GM12878 (cell line): Measurements from ENCODE around the gene UBE2G2. TPM values are rescaled to one million over a fixed set of nuclear protein-coding genes. Genes with fewer than 3 reads are reported as not detected.

Source experiments
- ATAC-seq: fragments of 200-7000 bp; cut with Tn5 transposase; 3 replicates; pipeline ENCODE4 v1.9.1; 2020; ENCODE audit warnings: mild to moderate bottlenecking, moderate library complexity
- BruUV-seq: library from RNA; stranded (reverse); fragments of 400-500 nt; replicated peaks from 2 replicates; lab custom pipeline; 2021; lab: Mats Ljungman, UMichigan
- CTCF ChIA-PET: fragments of 300-600 bp; sonication (Branson Sonifier 250); formaldehyde crosslinking; extraction: SDS; loops from one replicate; lab custom pipeline; 2021; ENCODE audit warnings: inconsistent platforms; lab: Yijun Ruan, JAX
- POLR2A ChIA-PET: fragments of 350-600 bp; formaldehyde crosslinking; extraction: SDS; loops from one replicate; lab custom pipeline; 2021; ENCODE audit warnings: inconsistent platforms; lab: Charles Lee
- RAD21 ChIA-PET: fragments of 300-600 bp; sonication (Branson Sonifier 250); formaldehyde crosslinking; loops from one replicate; lab custom pipeline; 2023; ENCODE audit warnings: antibody characterized with exemption; ENCODE audit not compliant: unreplicated experiment; lab: Charles Lee
- SMC1A ChIA-PET: fragments of 300-600 bp; sonication (Branson Sonifier 250); formaldehyde crosslinking; loops from one replicate; lab custom pipeline; 2023; ENCODE audit not compliant: unreplicated experiment, uncharacterized antibody; lab: Charles Lee
- DNase-seq: peaks from one replicate; pipeline ENCODE4 v3.0.0-alpha.2; 2011; ENCODE audit warnings: low read depth, low spot score
- FAIRE-seq: peaks from 3 replicates; lab custom pipeline; 2011; peaks lifted over from hg19 to GRCh38; lab: Jason Lieb, UNC
- H2AFZ ChIP-seq: 2 replicates; pipeline ENCODE4 v1.6.0; 2011; ENCODE audit warnings: low read depth, low read length, control low read depth; ENCODE audit not compliant: control insufficient read depth
- H3K27ac ChIP-seq: 2 replicates; pipeline ENCODE4 v1.5.1; 2011; ENCODE audit warnings: control low read depth; ENCODE audit not compliant: control insufficient read depth, insufficient read depth
- H3K27me3 ChIP-seq, 2 experiments: replicated peaks in 1 of 2; 2 replicates each; pipeline versions ENCODE4 v1.6.0 to v1.6.1; 2011; ENCODE audit warnings: low read length in 1 of 2; ENCODE audit not compliant: control insufficient read depth in 2 of 2, insufficient read depth in 2 of 2
- H3K36me3 ChIP-seq, 2 experiments: 2 replicates each; pipeline ENCODE4 v1.5.1; 2011; ENCODE audit warnings: low read length in 1 of 2; ENCODE audit not compliant: control insufficient read depth in 2 of 2, insufficient read depth in 2 of 2
- H3K4me1 ChIP-seq: 2 replicates; pipeline ENCODE4 v1.6.1; 2011; ENCODE audit warnings: mild to moderate bottlenecking, low read length, moderate library complexity, mixed read lengths; ENCODE audit not compliant: control insufficient read depth, insufficient read depth
- H3K4me2 ChIP-seq: 2 replicates; pipeline ENCODE4 v1.6.0; 2011; ENCODE audit warnings: control low read depth; ENCODE audit not compliant: control insufficient read depth, insufficient read depth
- H3K4me3 ChIP-seq: fragments of 200-600 bp; sonication (generic); 2 replicates; pipeline ENCODE4 v1.5.1; 2016
- H3K79me2 ChIP-seq: 2 replicates; pipeline ENCODE4 v1.6.0; 2011; ENCODE audit warnings: low read length; ENCODE audit not compliant: control insufficient read depth, insufficient read depth
- H3K9ac ChIP-seq: 2 replicates; pipeline ENCODE4 v1.8.0; 2011; ENCODE audit warnings: low read length, control low read depth, mixed read lengths; ENCODE audit not compliant: control insufficient read depth, insufficient read depth
- H3K9me3 ChIP-seq: replicated peaks from 3 replicates; pipeline ENCODE4 v1.5.1; 2011; ENCODE audit warnings: mild to moderate bottlenecking, low read length; ENCODE audit not compliant: control insufficient read depth, insufficient read depth
- H4K20me1 ChIP-seq: 2 replicates; pipeline ENCODE4 v1.6.0; 2011; ENCODE audit not compliant: control insufficient read depth, insufficient read depth
- CHD4 ChIP-seq: fragments of 200-600 bp; sonication (generic); IDR thresholded peaks from 2 replicates; pipeline ENCODE4 v1.6.1; 2016; ENCODE audit warnings: mild to moderate bottlenecking
- IRF4 ChIP-seq: IDR thresholded peaks from 2 replicates; pipeline ENCODE4 v1.6.1; 2011; ENCODE audit warnings: low read depth, low read length
- JUND ChIP-seq: IDR thresholded peaks from 2 replicates; pipeline ENCODE4 v1.6.1; 2012; ENCODE audit warnings: low read depth, mild to moderate bottlenecking, low read length, improper control_type of control experiment, moderate library complexity
- LARP7 ChIP-seq: fragments of 450-650 bp; IDR thresholded peaks from 2 replicates; pipeline ENCODE4 v1.6.1; 2017; ENCODE audit warnings: mild to moderate bottlenecking
- NKRF ChIP-seq: fragments of 450-650 bp; conservative IDR thresholded peaks from 2 replicates; pipeline ENCODE4 v1.6.1; 2017; ENCODE audit warnings: mild to moderate bottlenecking, moderate library complexity
- NR2C1 ChIP-seq: fragments of 450-650 bp; IDR thresholded peaks from 2 replicates; pipeline ENCODE4 v1.6.1; 2017; ENCODE audit warnings: antibody characterized with exemption, mild to moderate bottlenecking, moderate library complexity
- NR2C2 ChIP-seq: IDR thresholded peaks from 2 replicates; pipeline ENCODE4 v1.6.1; 2011; ENCODE audit warnings: borderline replicate concordance, low read depth; ENCODE audit not compliant: control insufficient read depth, insufficient read length
- SMAD1 ChIP-seq: fragments of 450-650 bp; IDR thresholded peaks from 2 replicates; pipeline ENCODE4 v1.6.1; 2018; ENCODE audit warnings: mild to moderate bottlenecking, low read depth; ENCODE audit not compliant: partially characterized antibody
- STAT3 ChIP-seq: IDR thresholded peaks from 2 replicates; pipeline ENCODE4 v1.6.1; 2011; ENCODE audit warnings: low read depth, low read length, improper control_type of control experiment
- TBL1XR1 ChIP-seq: IDR thresholded peaks from 2 replicates; pipeline ENCODE4 v1.6.1; 2012; ENCODE audit warnings: low read depth, low read length, improper control_type of control experiment
- WGBS: methylation state at CpG from one replicate; pipeline ENCODE4 v1.1.6; 2016; ENCODE audit warnings: low lambda C conversion rate; ENCODE audit not compliant: insufficient replicate concordance, insufficient coverage; ENCODE audit errors: missing lambda C conversion rate; 5-methylcytosine and 5-hydroxymethylcytosine counted together
- in situ Hi-C: fragments of 300-500 bp; cut with MboI; formaldehyde crosslinking; loops from 9 replicates; pipeline ENCODE4 v1.14.3; 2018; ENCODE audit warnings: mixed read lengths
- intact Hi-C: fragments of 100-400 bp; cut with micrococcal nuclease; formaldehyde crosslinking; loops from one replicate; pipeline ENCODE4 v1.14.2; 2022; ENCODE audit not compliant: unreplicated experiment
- polyA plus RNA-seq, 11 experiments: library from polyadenylated mRNA; depleted of rRNA in 4 of 11; unstranded in 6 of 11; stranded (reverse) in 5 of 11; fragments of >200 nt; fragmentation: Nextera tagmentation in 4 of 11; fragmentation: Illumina TruSeq in 1 of 11; extraction: Ambion mirVana in 4 of 11; extraction: Trizol in 1 of 11; gene quantifications; 1 replicate in 1 of 11; 2 replicates in 10 of 11; pipeline versions ENCODE4 v1.2.1 to v1.2.3, GENCODE V29; 2011 to 2016; ENCODE audit warnings: inconsistent platforms in 2 of 11, missing spikeins in 2 of 11, low read depth in 1 of 11
- total RNA-seq, 4 experiments: library from RNA; depleted of rRNA in 3 of 4; stranded (reverse); fragments of >200 nt in 3 of 4; fragmentation: Illumina TruSeq in 1 of 4; extraction: Trizol in 1 of 4; gene quantifications; 2 replicates each; pipeline versions ENCODE4 v1.2.1 to v1.2.3, GENCODE V29; 2013 to 2021
- TF ChIP-seq, protein P1 (sequence below): fragments of 450-650 bp; IDR thresholded peaks from 2 replicates; pipeline ENCODE4 v1.6.1; 2017; ENCODE audit warnings: mild to moderate bottlenecking
- TF ChIP-seq, protein P2 (sequence below): fragments of 450-650 bp; IDR thresholded peaks from 2 replicates; pipeline ENCODE4 v1.6.1; 2017; ENCODE audit warnings: mild to moderate bottlenecking, moderate library complexity
- TF ChIP-seq, protein P3 (sequence below): fragments of 450-650 bp; IDR thresholded peaks from 2 replicates; pipeline ENCODE4 v1.6.1; 2018; ENCODE audit warnings: borderline replicate concordance, mild to moderate bottlenecking; ENCODE audit not compliant: partially characterized antibody

Gene UBE2G2
- total and polyA plus RNA-seq, 10 of the 15 experiments (the other 5 are each of a cell fraction or from before 2014, with no cell fraction given): 27.0 to 139 (median 75.9) TPM

DNA sequence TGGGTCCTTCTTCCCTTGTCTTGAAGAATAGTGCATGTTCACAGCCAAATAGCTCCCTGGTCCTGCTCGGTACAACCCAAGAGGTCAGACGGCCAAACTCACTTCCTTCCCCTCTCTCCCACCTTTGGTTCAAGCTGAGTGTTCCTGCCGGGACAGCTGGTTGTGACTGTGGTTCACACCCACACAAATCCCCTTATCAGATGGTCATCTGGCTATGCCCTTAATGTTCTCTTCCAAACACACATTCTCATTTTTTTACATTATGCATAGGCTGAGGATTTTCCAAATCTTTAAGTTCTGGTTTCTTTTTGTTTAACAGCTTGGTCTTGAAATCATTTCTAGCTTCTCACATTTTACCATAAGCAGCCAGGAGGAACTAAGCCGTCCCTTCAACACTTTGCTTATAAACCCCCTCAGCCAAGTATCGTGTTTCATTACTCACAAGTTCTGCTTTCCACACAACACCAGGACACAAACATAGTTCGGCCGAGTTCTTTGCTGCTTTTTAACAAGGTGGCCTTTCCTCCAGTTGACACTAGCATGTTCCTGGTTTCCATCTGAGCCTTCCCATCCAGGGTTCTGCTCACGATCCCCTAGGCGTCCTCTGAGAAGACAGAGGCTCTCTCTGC is 70.6 kb downstream of the UBE2G2 start:
- Histone ChIP-seq H3K27me3 (no peaks in the 10 kb centered on the region; a peak in 1 of 4 replicates), H3K36me3 (no peaks in the 10 kb centered on the region), H3K9ac (no peak overlapping the region), H3K4me2 (no peak overlapping the region), H3K79me2 (no peaks in the 10 kb centered on the region), H3K4me1 (no peaks in the 10 kb centered on the region), H2AFZ (no peak overlapping the region), H4K20me1 (no peaks in the 10 kb centered on the region), H3K9me3 (no peaks in the 10 kb centered on the region), H3K27ac (no peak overlapping the region), H3K4me3 (no peak overlapping the region)
- in situ Hi-C loops (no loop called here), intact Hi-C loops (no loop called here)
- ChIA-PET SMC1A (interaction anchor here (2.0 kb wide), 1 partner anchor 11 kb away, joined by 7 read pairs; no protein-coding TSS in a partner anchor), CTCF (interaction anchor here (0.9 kb wide), 2 partner anchors 11 to 62 kb away, joined by 3 to 4 read pairs; no protein-coding TSS in a partner anchor), POLR2A (interaction anchor here (0.6 kb wide), 1 partner anchor 71 kb away, joined by 3 read pairs; no protein-coding TSS in a partner anchor), RAD21 (interaction anchor here (1.7 kb wide), 1 partner anchor 62 kb away, joined by 3 read pairs; no protein-coding TSS in a partner anchor)
- BruUV-seq: no TSS peak
- FAIRE-seq (no peak), DNase-seq (no peak), ATAC-seq (no peak)
- WGBS: 11% methylated on average over 9 of the region's 9 CpGs
- TF ChIP-seq CHD4 (no peak), NKRF (no peak), SMAD1 (no peak), JUND (no peak), LARP7 (no peak), NR2C2 (no peak), STAT3 (no peak), NR2C1 (no peak), IRF4 (no peak), TBL1XR1 (no peak)
- TF ChIP-seq, protein P1, sequence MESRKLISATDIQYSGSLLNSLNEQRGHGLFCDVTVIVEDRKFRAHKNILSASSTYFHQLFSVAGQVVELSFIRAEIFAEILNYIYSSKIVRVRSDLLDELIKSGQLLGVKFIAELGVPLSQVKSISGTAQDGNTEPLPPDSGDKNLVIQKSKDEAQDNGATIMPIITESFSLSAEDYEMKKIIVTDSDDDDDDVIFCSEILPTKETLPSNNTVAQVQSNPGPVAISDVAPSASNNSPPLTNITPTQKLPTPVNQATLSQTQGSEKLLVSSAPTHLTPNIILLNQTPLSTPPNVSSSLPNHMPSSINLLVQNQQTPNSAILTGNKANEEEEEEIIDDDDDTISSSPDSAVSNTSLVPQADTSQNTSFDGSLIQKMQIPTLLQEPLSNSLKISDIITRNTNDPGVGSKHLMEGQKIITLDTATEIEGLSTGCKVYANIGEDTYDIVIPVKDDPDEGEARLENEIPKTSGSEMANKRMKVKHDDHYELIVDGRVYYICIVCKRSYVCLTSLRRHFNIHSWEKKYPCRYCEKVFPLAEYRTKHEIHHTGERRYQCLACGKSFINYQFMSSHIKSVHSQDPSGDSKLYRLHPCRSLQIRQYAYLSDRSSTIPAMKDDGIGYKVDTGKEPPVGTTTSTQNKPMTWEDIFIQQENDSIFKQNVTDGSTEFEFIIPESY: no peak
- TF ChIP-seq, protein P2, sequence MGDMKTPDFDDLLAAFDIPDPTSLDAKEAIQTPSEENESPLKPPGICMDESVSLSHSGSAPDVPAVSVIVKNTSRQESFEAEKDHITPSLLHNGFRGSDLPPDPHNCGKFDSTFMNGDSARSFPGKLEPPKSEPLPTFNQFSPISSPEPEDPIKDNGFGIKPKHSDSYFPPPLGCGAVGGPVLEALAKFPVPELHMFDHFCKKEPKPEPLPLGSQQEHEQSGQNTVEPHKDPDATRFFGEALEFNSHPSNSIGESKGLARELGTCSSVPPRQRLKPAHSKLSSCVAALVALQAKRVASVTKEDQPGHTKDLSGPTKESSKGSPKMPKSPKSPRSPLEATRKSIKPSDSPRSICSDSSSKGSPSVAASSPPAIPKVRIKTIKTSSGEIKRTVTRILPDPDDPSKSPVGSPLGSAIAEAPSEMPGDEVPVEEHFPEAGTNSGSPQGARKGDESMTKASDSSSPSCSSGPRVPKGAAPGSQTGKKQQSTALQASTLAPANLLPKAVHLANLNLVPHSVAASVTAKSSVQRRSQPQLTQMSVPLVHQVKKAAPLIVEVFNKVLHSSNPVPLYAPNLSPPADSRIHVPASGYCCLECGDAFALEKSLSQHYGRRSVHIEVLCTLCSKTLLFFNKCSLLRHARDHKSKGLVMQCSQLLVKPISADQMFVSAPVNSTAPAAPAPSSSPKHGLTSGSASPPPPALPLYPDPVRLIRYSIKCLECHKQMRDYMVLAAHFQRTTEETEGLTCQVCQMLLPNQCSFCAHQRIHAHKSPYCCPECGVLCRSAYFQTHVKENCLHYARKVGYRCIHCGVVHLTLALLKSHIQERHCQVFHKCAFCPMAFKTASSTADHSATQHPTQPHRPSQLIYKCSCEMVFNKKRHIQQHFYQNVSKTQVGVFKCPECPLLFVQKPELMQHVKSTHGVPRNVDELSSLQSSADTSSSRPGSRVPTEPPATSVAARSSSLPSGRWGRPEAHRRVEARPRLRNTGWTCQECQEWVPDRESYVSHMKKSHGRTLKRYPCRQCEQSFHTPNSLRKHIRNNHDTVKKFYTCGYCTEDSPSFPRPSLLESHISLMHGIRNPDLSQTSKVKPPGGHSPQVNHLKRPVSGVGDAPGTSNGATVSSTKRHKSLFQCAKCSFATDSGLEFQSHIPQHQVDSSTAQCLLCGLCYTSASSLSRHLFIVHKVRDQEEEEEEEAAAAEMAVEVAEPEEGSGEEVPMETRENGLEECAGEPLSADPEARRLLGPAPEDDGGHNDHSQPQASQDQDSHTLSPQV: no peak
- TF ChIP-seq, protein P3, sequence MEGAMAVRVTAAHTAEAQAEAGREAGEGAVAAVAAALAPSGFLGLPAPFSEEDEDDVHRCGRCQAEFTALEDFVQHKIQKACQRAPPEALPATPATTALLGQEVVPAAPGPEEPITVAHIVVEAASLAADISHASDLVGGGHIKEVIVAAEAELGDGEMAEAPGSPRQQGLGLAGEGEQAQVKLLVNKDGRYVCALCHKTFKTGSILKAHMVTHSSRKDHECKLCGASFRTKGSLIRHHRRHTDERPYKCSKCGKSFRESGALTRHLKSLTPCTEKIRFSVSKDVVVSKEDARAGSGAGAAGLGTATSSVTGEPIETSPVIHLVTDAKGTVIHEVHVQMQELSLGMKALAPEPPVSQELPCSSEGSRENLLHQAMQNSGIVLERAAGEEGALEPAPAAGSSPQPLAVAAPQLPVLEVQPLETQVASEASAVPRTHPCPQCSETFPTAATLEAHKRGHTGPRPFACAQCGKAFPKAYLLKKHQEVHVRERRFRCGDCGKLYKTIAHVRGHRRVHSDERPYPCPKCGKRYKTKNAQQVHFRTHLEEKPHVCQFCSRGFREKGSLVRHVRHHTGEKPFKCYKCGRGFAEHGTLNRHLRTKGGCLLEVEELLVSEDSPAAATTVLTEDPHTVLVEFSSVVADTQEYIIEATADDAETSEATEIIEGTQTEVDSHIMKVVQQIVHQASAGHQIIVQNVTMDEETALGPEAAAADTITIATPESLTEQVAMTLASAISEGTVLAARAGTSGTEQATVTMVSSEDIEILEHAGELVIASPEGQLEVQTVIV: no peak
